Pancreas (tissue), 10 donors: ENCODE results near the gene CD274. TPM values are rescaled to one million over a fixed set of nuclear protein-coding genes. Genes with fewer than 3 reads are reported as not detected.

Experiments used
- ATAC-seq, 4 donors: fragments of 200-7000 bp; cut with Tn5 transposase; one replicate each; pipeline versions ENCODE4 v1.8.0 to v1.9.1; 2020; ENCODE audit warnings: mild to moderate bottlenecking in 4 of 4, moderate library complexity in 4 of 4
- DNase-seq, 6 donors: peaks; one replicate each; pipeline ENCODE4 v3.0.0-alpha.2; 2020
- FAIRE-seq: peaks from 2 replicates; lab custom pipeline; 2012; peaks lifted over from hg19 to GRCh38; lab: Jason Lieb, UNC
- H3K27ac ChIP-seq, 4 donors: fragments of 200-600 bp; sonication (generic); 1 replicate in 3 of 4; 2 replicates in 1 of 4; pipeline versions ENCODE4 v1.5.0 to v1.8.0; 2020
- H3K27me3 ChIP-seq, 4 donors: fragments of 200-600 bp; one replicate each; pipeline ENCODE4 v1.8.0; 2021
- H3K36me3 ChIP-seq, 3 donors: fragments of 200-600 bp; sonication (generic) in 1 of 3; one replicate each; pipeline versions ENCODE4 v1.5.0 to v1.8.0; 2020 to 2021
- H3K4me1 ChIP-seq, 3 donors: fragments of 200-600 bp; one replicate each; pipeline ENCODE4 v1.8.0; 2021
- H3K4me3 ChIP-seq, 4 donors: fragments of 200-600 bp; sonication (generic) in 2 of 4; one replicate each; pipeline versions ENCODE4 v1.5.0 to v1.8.0; 2020 to 2021
- H3K9me3 ChIP-seq, 4 donors: fragments of 200-600 bp; one replicate each; pipeline ENCODE4 v1.8.0; 2021
- CTCF ChIP-seq, 4 donors: fragments of 200-600 bp; sonication (generic) in 3 of 4; IDR thresholded peaks; one replicate each; pipeline versions ENCODE4 v1.5.0 to v1.8.0; 2021; ENCODE audit warnings: antibody characterized with exemption in 4 of 4
- WGBS, 2 donors: extraction: QIAGEN DNeasy Blood & Tissue Kit; methylation state at CpG; one replicate each; pipeline ENCODE4 v1.1.7; 2013; 5-methylcytosine and 5-hydroxymethylcytosine counted together
- intact Hi-C, 3 donors: fragments of 100-400 bp; cut with DNase I; formaldehyde crosslinking; loops; one replicate each; pipeline versions ENCODE4 v1.11.1 to v1.14.2; 2022
- polyA plus RNA-seq, 2 donors: library from polyadenylated mRNA; stranded (reverse); fragments of 200-250 nt; gene quantifications; one replicate each; pipeline ENCODE4 v1.2.3, GENCODE V29; 2013
- total RNA-seq, 6 donors: library from RNA; stranded (reverse); fragmentation: NEBNext Ultra II Directional in 4 of 6; extraction: Animal tissue kit (Norgen Biotek cat#: 25700) in 4 of 6; gene quantifications; one replicate each; pipeline versions ENCODE4 v1.2.1 to v1.2.4, GENCODE V29; 2021 to 2023
- donor health status: healthy with polysubstance abuse.
- donor health status: DM: no; HTN: no; CAD: no; lungs with moderate emphysema.
- donor health status: DM: no; HTN: no; CAD: no.
- donor health status: control.
- donor health status: control.
- donor health status: Bipolar disorder and iron deficiency.
- donor health status: DM: yes; HTN: yes; CAD: no.
- donor health status: DM: no; HTN: no; CAD: no.
- donor health status: DM: no; HTN: no; CAD: no.
- donor health status: DM: yes; HTN: yes; CAD: no.

CD274 gene
- total and polyA plus RNA-seq, 8 donors, result 0.63 to 1.9 (median 1.5) TPM

- no peak for DNase-seq
- no peaks in the 10 kb centered on the region for H3K27me3 ChIP-seq
- H3K4me3 ChIP-seq, result no peak overlapping the region
- FAIRE-seq, result no peak
- H3K4me1 ChIP-seq, result peaks cover 0 to 9% (median 6%) of the 10 kb centered on the region in 3 donors
- no peak for TF ChIP-seq CTCF (IDR thresholded peaks at IDR 0.05)
- no peak for ATAC-seq
- peaks cover 0 to 6% (median 0%) of the 10 kb centered on the region in 4 donors for H3K9me3 ChIP-seq
- no peaks in the 10 kb centered on the region for H3K36me3 ChIP-seq
- H3K27ac ChIP-seq, result no peak overlapping the region
- intact Hi-C loops, result no loop called here
These were observed 4.5 kb upstream of the CD274 start for GRCh38 chr9:5445886-5446285.

GRCh38 chr9:5446451-5447236 lies 3.7 kb upstream of the CD274 start:
- intact Hi-C loops, result no loop called here
- FAIRE-seq, result no peak
- H3K9me3 ChIP-seq, result peaks cover 0 to 6% (median 0%) of the 10 kb centered on the region in 4 donors
- no peak for ATAC-seq
- WGBS, 2 donors, result 65 to 73% methylated on average over 3 of the region's 3 CpGs
- H3K27me3 ChIP-seq, result no peaks in the 10 kb centered on the region
- peaks cover 0 to 15% (median 6%) of the 10 kb centered on the region in 3 donors for H3K4me1 ChIP-seq
- H3K36me3 ChIP-seq, result no peaks in the 10 kb centered on the region
- no peak for DNase-seq
- no peak overlapping the region for H3K4me3 ChIP-seq
- no peak for TF ChIP-seq CTCF (IDR thresholded peaks at IDR 0.05)
- H3K27ac ChIP-seq, result no peak overlapping the region

GRCh38 chr9:5447337-5447736 lies 3.0 kb upstream of the CD274 start:
- intact Hi-C loops, result no loop called here
- FAIRE-seq (no peak), ATAC-seq (no peak), DNase-seq (no peak)
- Histone ChIP-seq H3K27ac (no peak overlapping the region), H3K9me3 (peaks cover 0 to 6% (median 0%) of the 10 kb centered on the region in 4 donors), H3K27me3 (no peaks in the 10 kb centered on the region), H3K4me1 (peaks cover 0 to 16% (median 6%) of the 10 kb centered on the region in 3 donors), H3K36me3 (no peaks in the 10 kb centered on the region), H3K4me3 (no peak overlapping the region)
- WGBS, 2 donors, result 75 to 88% methylated on average over 3 of the region's 3 CpGs
- TF ChIP-seq CTCF (IDR thresholded peaks at IDR 0.05), result no peak

- Histone ChIP-seq H3K4me3 (no peak overlapping the region), H3K4me1 (peaks cover 0 to 19% (median 6%) of the 10 kb centered on the region in 3 donors), H3K27me3 (no peaks in the 10 kb centered on the region), H3K9me3 (peaks cover 0 to 6% (median 0%) of the 10 kb centered on the region in 4 donors), H3K36me3 (no peaks in the 10 kb centered on the region), H3K27ac (no peak overlapping the region)
- intact Hi-C loops, result no loop called here
- FAIRE-seq (no peak), DNase-seq (no peak), ATAC-seq (no peak)
- TF ChIP-seq CTCF (IDR thresholded peaks at IDR 0.05), result no peak
- 71 to 82% methylated on average over 2 of the region's 2 CpGs for WGBS, 2 donors
These were observed 2.3 kb upstream of the CD274 start for GRCh38 chr9:5448016-5448415.
